A549 (cell line): ENCODE results near the gene METTL16.

Source experiments
- BHLHE40 ChIP-seq: IDR thresholded peaks from 2 replicates; pipeline ENCODE4 v1.6.1; 2012; ENCODE audit warnings: low read depth, low read length, inconsistent platforms
- CBX2 ChIP-seq: fragments of 200-600 bp; sonication (generic); IDR thresholded peaks from 2 replicates; pipeline ENCODE4 v1.6.1; 2016; ENCODE audit warnings: low read depth, mild to moderate bottlenecking, borderline replicate concordance
- CTCF ChIP-seq: fragments of >200 bp; sonication (Bioruptor Twin); formaldehyde crosslinking; IDR thresholded peaks from 3 replicates; pipeline ENCODE4 v1.5.1; 2016
- EP300 ChIP-seq, 2 experiments: fragments of >200 bp; sonication (Bioruptor Twin); formaldehyde crosslinking; IDR thresholded peaks; 2 replicates in 1 of 2; 3 replicates in 1 of 2; pipeline ENCODE4 v1.6.1; 2016 to 2017
- ESRRA ChIP-seq: fragments of 150-350 bp; IDR thresholded peaks from 2 replicates; pipeline ENCODE4 v1.6.1; 2014; ENCODE audit warnings: mild to moderate bottlenecking, low read length, borderline replicate concordance
- FOSL2 ChIP-seq, 2 experiments: fragments of 450-650 bp in 1 of 2; fragments of >200 bp in 1 of 2; sonication (Bioruptor Twin) in 1 of 2; formaldehyde crosslinking; IDR thresholded peaks; 2 replicates each; pipeline versions ENCODE4 v1.5.0 to v1.6.1; 2016 to 2020; ENCODE audit warnings: mild to moderate bottlenecking in 1 of 2, moderate library complexity in 1 of 2
- KDM5A ChIP-seq: fragments of 200-600 bp; sonication (generic); IDR thresholded peaks from 2 replicates; pipeline ENCODE4 v1.6.1; 2016; ENCODE audit warnings: antibody characterized with exemption, mild to moderate bottlenecking
- NR3C1 ChIP-seq: fragments of >200 bp; sonication (Bioruptor Twin); formaldehyde crosslinking; IDR thresholded peaks from 3 replicates; pipeline ENCODE4 v1.6.1; 2017
- POLR2A ChIP-seq: IDR thresholded peaks from 2 replicates; pipeline ENCODE4 v1.6.1; 2012; ENCODE audit warnings: mild to moderate bottlenecking, low read length
- RCOR1 ChIP-seq: fragments of 150-350 bp; IDR thresholded peaks from 2 replicates; pipeline ENCODE4 v1.6.1; 2014; ENCODE audit warnings: antibody characterized with exemption, low read length, low read depth
- RFX5 ChIP-seq: fragments of 450-650 bp; IDR thresholded peaks from 2 replicates; pipeline ENCODE4 v1.7.1; 2014; ENCODE audit warnings: antibody characterized with exemption, mild to moderate bottlenecking, moderate library complexity

DNA sequence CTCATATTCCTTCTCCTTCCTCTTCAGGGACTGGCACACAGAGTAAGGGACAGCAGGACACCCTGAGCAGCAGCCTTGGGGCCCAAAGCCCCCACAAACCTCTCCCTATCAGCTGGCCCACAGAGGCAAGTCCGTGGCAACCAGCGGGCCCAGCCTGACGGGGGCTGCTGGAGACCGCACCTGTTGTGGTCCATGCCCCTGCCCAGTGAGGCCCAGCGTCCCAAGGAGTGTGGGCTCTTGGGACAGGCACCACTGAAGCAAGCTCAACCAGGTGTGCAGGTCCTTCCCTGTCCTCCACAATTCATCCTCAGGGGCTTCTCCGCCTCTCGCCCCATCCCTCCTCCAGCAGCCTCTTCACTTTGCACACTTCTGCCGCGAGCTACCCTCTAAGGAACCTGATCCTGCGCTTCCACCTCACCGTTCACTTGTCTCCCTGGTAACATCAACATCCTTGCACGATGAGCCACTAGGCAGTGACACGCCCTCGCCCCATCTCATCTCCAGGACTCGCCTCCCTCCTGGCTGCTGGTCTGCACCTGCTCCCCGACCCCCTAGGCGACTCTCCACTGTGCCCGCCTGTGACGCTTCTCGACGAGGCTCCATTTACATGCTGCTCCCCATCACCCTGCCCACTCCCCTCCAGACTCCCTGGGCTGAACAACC is 123.5 kb downstream of the METTL16 start:
- TF ChIP-seq CTCF, result no peak
- no peak for TF ChIP-seq POLR2A
- TF ChIP-seq FOSL2 (IDR thresholded peaks at IDR 0.05), result no peak
- no peak for TF ChIP-seq FOSL2 (CRISPR knock-in tag; IDR thresholded peaks at IDR 0.05)
- TF ChIP-seq BHLHE40, result no peak
- no peak for TF ChIP-seq ESRRA
- no peak for TF ChIP-seq KDM5A
- TF ChIP-seq CBX2, result no peak
- TF ChIP-seq NR3C1, result no peak
- no peak for TF ChIP-seq EP300 (IDR thresholded peaks at IDR 0.05)
- no peak for TF ChIP-seq RFX5
- TF ChIP-seq RCOR1, result no peak
